ENCODE data around the gene MPZL2. TPM values are rescaled to one million over a fixed set of nuclear protein-coding genes. Genes with fewer than 3 reads are reported as not detected.

MPZL2 gene
- total and polyA plus RNA-seq, 10 of the 15 experiments (the other 5 are each of a cell fraction or from before 2014, with no cell fraction given) = 0.81 to 4.8 (median 3.1) TPM

DNA sequence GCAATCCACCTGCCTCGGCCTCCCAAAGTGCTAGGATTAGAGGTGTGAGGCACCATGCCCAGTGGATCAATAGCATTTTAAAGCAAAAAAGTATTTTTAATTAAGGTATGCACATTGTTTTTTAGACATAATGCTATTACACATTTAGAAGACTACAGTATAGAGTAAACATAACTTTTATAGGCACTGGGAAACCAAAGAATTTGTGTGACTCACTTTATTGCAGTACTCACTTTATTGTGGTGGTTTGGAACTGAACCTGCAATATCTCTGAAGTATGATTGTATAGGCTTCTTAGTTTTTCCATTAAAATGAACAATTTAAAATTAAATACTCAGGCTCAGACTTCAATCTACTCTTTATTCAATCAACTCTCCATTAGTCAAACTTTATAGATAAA, 22.9 kb upstream of the MPZL2 start:
- Histone ChIP-seq H3K27me3 (replicated peaks in 1 of 2; ENCODE audit: control insufficient read depth in 2 of 2, insufficient read depth in 2 of 2, low read length in 1 of 2) (no peaks in the 10 kb centered on the region; a peak in 2 of 4 replicates), H4K20me1 (ENCODE audit: control insufficient read depth, insufficient read depth) (no peaks in the 10 kb centered on the region), H3K79me2 (ENCODE audit: control insufficient read depth, insufficient read depth, low read length) (no peaks in the 10 kb centered on the region), H2AFZ (ENCODE audit: control insufficient read depth, low read depth, low read length) (no peak overlapping the region), H3K4me3 (no peak overlapping the region), H3K9me3 (replicated peaks; ENCODE audit: control insufficient read depth, insufficient read depth, low read length) (no peaks in the 10 kb centered on the region), H3K4me2 (ENCODE audit: control insufficient read depth, insufficient read depth) (no peak overlapping the region), H3K36me3 (ENCODE audit: control insufficient read depth in 2 of 2, insufficient read depth in 2 of 2, low read length in 1 of 2) (no peaks in the 10 kb centered on the region), H3K9ac (ENCODE audit: control insufficient read depth, insufficient read depth, low read length) (no peak overlapping the region), H3K4me1 (ENCODE audit: control insufficient read depth, insufficient read depth, low read length) (no peaks in the 10 kb centered on the region), H3K27ac (ENCODE audit: control insufficient read depth, insufficient read depth) (no peak overlapping the region)
- in situ Hi-C loops (cut with MboI) (no loop called here), intact Hi-C loops (cut with micrococcal nuclease; ENCODE audit: unreplicated experiment) (no loop called here)
- TF ChIP-seq NFIC (IDR thresholded peaks at IDR 0.05; ENCODE audit: low read depth, low read length) = no peak
- TF ChIP-seq POLR2A (IDR thresholded peaks at IDR 0.05; ENCODE audit: low read depth, low read length) = no peak
- TF ChIP-seq, protein P1, sequence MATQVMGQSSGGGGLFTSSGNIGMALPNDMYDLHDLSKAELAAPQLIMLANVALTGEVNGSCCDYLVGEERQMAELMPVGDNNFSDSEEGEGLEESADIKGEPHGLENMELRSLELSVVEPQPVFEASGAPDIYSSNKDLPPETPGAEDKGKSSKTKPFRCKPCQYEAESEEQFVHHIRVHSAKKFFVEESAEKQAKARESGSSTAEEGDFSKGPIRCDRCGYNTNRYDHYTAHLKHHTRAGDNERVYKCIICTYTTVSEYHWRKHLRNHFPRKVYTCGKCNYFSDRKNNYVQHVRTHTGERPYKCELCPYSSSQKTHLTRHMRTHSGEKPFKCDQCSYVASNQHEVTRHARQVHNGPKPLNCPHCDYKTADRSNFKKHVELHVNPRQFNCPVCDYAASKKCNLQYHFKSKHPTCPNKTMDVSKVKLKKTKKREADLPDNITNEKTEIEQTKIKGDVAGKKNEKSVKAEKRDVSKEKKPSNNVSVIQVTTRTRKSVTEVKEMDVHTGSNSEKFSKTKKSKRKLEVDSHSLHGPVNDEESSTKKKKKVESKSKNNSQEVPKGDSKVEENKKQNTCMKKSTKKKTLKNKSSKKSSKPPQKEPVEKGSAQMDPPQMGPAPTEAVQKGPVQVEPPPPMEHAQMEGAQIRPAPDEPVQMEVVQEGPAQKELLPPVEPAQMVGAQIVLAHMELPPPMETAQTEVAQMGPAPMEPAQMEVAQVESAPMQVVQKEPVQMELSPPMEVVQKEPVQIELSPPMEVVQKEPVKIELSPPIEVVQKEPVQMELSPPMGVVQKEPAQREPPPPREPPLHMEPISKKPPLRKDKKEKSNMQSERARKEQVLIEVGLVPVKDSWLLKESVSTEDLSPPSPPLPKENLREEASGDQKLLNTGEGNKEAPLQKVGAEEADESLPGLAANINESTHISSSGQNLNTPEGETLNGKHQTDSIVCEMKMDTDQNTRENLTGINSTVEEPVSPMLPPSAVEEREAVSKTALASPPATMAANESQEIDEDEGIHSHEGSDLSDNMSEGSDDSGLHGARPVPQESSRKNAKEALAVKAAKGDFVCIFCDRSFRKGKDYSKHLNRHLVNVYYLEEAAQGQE (IDR thresholded peaks at IDR 0.05; ENCODE audit: low read depth, low read length) = no peak
- TF ChIP-seq SPI1 (IDR thresholded peaks at IDR 0.05; ENCODE audit: borderline replicate concordance, insufficient read depth, low read depth, low read length) = no peak
- TF ChIP-seq SP1 (IDR thresholded peaks at IDR 0.05; ENCODE audit: low read depth, low read length) = no peak
- TF ChIP-seq BACH1 (IDR thresholded peaks at IDR 0.05; ENCODE audit: borderline replicate concordance) = no peak
- no peak for TF ChIP-seq CREB1 (IDR thresholded peaks at IDR 0.05; ENCODE audit: low read depth)
- no peak for TF ChIP-seq KAT2A (conservative IDR thresholded peaks at IDR 0.05; ENCODE audit: control insufficient read depth, low read depth, low read length)
- TF ChIP-seq CREM (IDR thresholded peaks at IDR 0.05; ENCODE audit: low read depth) = no peak
- DNase-seq (ENCODE audit: low read depth, low spot score) (no peak), ATAC-seq (no peak), FAIRE-seq (no peak)
- CTCF ChIA-PET = interaction anchor here (0.8 to 2.1 kb wide), 3 partner anchors 10 to 88 kb away, joined by 3 to 5 read pairs (median 5); no protein-coding TSS in a partner anchor
- BruUV-seq (replicated peaks) = no TSS peak
- SMC1A ChIA-PET (ENCODE audit: uncharacterized antibody, unreplicated experiment) = interaction anchor here (1.1 to 7.0 kb wide), 3 partner anchors 9 to 92 kb away, joined by 5 to 77 read pairs (median 5); no protein-coding TSS in a partner anchor
- WGBS (ENCODE audit: insufficient coverage, insufficient replicate concordance, low lambda C conversion rate, missing lambda C conversion rate) = 63% methylated on average over 1 of the region's 1 CpG
- RAD21 ChIA-PET (ENCODE audit: unreplicated experiment) = no interaction called here
- POLR2A ChIA-PET = interaction anchor here (0.7 kb wide), 1 partner anchor 32 kb away, joined by 3 read pairs; no protein-coding TSS in a partner anchor

Data from GM12878 (cell line).